Tibial nerve (tissue), 4 donors: ENCODE measurements around the gene SAMD14.

Experiments
- CTCF ChIP-seq, 5 experiments: fragments of 200-600 bp in 3 of 5; fragments of 450-650 bp in 2 of 5; sonication (generic) in 3 of 5; IDR thresholded peaks; one replicate each; pipeline ENCODE4 v1.5.1; 2016 to 2019; ENCODE audit warnings: antibody characterized with exemption in 5 of 5, mild to moderate bottlenecking in 3 of 5, moderate library complexity in 2 of 5
- EP300 ChIP-seq, 2 donors: sonication (generic); formaldehyde crosslinking; IDR thresholded peaks; one replicate each; pipeline ENCODE4 v1.6.1; 2017; ENCODE audit warnings: antibody characterized with exemption in 2 of 2, mild to moderate bottlenecking in 1 of 2
- POLR2A ChIP-seq, 2 donors: fragments of 450-650 bp; IDR thresholded peaks; one replicate each; pipeline ENCODE4 v1.6.1; 2017; ENCODE audit warnings: antibody characterized with exemption in 2 of 2, mild to moderate bottlenecking in 2 of 2, moderate library complexity in 2 of 2

DNA sequence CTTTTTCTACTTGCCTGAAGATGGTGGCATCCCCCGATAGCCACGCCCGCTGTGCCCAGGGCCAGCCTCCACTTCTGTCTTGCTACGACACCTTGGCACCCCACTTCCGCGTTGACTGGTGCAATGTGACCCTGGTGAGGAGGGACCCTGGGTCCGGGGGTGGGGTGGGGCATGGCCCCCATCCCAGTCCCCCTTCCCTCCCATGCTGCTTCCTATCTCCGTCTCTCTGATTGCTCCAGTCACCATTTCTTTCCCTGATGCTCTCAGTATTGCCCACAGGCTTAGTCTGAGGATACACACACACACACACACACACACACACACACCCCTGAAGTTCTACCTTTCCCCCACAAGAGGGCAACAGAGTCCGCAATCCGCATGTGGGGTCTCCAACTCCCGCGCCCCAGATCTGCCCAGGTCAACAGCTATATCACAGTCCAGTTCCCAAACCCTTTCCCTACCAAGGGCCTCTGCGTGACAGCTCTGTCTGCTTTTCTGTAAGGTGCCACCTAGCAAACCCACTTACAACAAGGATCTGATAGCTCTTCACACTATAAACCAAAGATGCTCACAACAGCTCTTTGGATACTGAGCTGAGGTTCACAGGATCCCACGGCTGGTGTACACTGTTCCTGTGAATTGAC is 39.3 kb upstream of the SAMD14 start:
- TF ChIP-seq CTCF (IDR thresholded peaks at IDR 0.05) (peak; percentile 62 to 96 (median 76)), EP300 (IDR thresholded peaks at IDR 0.05) (no peak), POLR2A (IDR thresholded peaks at IDR 0.05) (no peak)
